Upper lobe of left lung (tissue), 6 donors: ENCODE measurements around the gene PEPD. TPM values are rescaled to one million over a fixed set of nuclear protein-coding genes. Genes with fewer than 3 reads are reported as not detected.

Experiments used
- ATAC-seq, 2 donors: fragments of 200-7000 bp; cut with Tn5 transposase; one replicate each; pipeline ENCODE4 v1.9.1; 2022; ENCODE audit warnings: mild to moderate bottlenecking in 2 of 2, moderate library complexity in 2 of 2; ENCODE audit not compliant: low FRiP score in 2 of 2
- DNase-seq, 2 donors: peaks; one replicate each; pipeline ENCODE4 v3.0.0-alpha.2; 2019 to 2020
- H3K27ac ChIP-seq, 4 donors: fragments of 200-600 bp; sonication (generic); one replicate each; pipeline ENCODE4 v1.5.1; 2016 to 2019
- H3K27me3 ChIP-seq, 4 donors: fragments of 200-600 bp; sonication (generic); one replicate each; pipeline ENCODE4 v1.5.1; 2017 to 2019
- H3K36me3 ChIP-seq, 4 donors: fragments of 200-600 bp; sonication (generic); one replicate each; pipeline ENCODE4 v1.5.1; 2016 to 2019
- H3K4me1 ChIP-seq, 4 donors: fragments of 200-600 bp; sonication (generic); one replicate each; pipeline ENCODE4 v1.5.1; 2018 to 2019
- H3K4me3 ChIP-seq, 4 donors: fragments of 200-600 bp; sonication (generic); one replicate each; pipeline ENCODE4 v1.5.1; 2017 to 2019; ENCODE audit warnings: mild to moderate bottlenecking in 2 of 4, moderate library complexity in 1 of 4
- H3K9me3 ChIP-seq, 4 donors: fragments of 200-600 bp; sonication (generic); one replicate each; pipeline ENCODE4 v1.5.1; 2018 to 2019
- EP300 ChIP-seq, 4 donors: sonication (generic); formaldehyde crosslinking; IDR thresholded peaks; one replicate each; pipeline ENCODE4 v1.5.1; 2017; ENCODE audit warnings: antibody characterized with exemption in 4 of 4, control low read depth in 2 of 4
- POLR2A ChIP-seq, 4 donors: fragments of 450-650 bp; IDR thresholded peaks; one replicate each; pipeline ENCODE4 v1.5.1; 2016 to 2017; ENCODE audit warnings: antibody characterized with exemption in 4 of 4, mild to moderate bottlenecking in 2 of 4
- POLR2AphosphoS5 ChIP-seq, 2 donors: sonication (generic); formaldehyde crosslinking; IDR thresholded peaks; one replicate each; pipeline ENCODE4 v1.5.1; 2017; ENCODE audit warnings: antibody characterized with exemption in 2 of 2
- WGBS, 2 donors: methylation state at CpG; one replicate each; pipeline ENCODE4 v1.1.5; 2017 to 2018; 5-methylcytosine and 5-hydroxymethylcytosine counted together
- total RNA-seq, 6 donors: library from RNA; depleted of rRNA in 4 of 6; stranded (reverse); fragments of >200 nt in 4 of 6; gene quantifications; one replicate each; pipeline versions ENCODE4 v1.1.0 to v1.2.1, GENCODE V29; 2016 to 2021
- TF ChIP-seq, protein P1 (sequence below), 6 experiments: fragments of 450-650 bp in 4 of 6; fragments of 200-600 bp in 2 of 6; sonication (generic) in 2 of 6; IDR thresholded peaks; one replicate each; pipeline ENCODE4 v1.5.1; 2016 to 2019; ENCODE audit warnings: antibody characterized with exemption in 6 of 6
- donor health status: DM: no; HTN: no; CAD: no; lungs with moderate emphysema.
- donor health status: DM: no; HTN: yes; CAD: no; lungs with severe emphysema.

The PEPD gene
- total RNA-seq, 6 donors from 2014 or later: 30.4 to 106 (median 80.6) TPM

DNA sequence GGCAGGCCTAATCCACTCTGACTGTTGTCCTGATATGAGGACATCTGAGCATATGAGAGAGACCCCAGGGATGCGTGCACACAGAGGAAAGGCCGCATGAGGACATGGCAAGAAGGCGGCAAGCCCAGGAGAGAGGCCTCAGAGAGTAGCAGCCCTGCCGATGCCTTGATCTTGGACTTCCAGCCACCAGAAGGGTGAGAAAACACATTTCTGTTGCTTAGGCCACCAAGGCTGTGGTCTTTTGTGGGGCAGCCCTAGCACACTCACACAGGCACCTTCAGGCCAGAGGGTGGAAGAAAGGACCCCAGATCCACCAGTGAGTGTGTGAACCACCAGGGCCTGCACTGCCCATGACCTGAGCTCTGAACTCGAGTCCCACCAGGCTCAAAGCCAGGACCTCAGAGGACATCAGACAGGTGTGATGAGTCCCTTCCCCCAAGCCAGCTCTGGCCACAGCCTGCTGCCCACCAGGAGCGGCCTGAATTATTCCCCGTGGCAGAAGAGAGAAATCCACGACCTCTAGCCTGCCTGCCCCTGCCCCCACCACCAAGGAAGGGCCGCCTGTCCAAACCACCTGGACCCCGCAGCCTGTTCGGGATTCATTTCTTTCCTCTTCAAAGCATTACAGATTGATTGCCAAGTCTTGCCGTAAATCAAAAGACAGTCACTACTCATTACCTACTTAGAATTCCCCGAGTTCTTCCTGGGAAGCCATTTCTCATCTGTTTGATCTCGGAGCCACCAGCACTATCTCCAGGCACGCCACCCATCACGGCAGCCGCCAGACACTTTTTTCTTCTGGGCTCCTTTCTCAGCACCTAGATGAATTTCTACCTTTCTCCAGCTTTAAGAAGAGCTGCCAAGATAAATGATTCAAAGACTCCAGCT, 75.9 kb downstream of the PEPD start:
- Histone ChIP-seq H3K9me3 (no peaks in the 10 kb centered on the region), H3K4me3 (no peak overlapping the region), H3K27me3 (no peaks in the 10 kb centered on the region), H3K27ac (no peak overlapping the region), H3K36me3 (peaks cover 0 to 16% (median 0%) of the 10 kb centered on the region in 4 donors), H3K4me1 (no peaks in the 10 kb centered on the region)
- ATAC-seq (no peak), DNase-seq (no peak)
- TF ChIP-seq, protein P1, sequence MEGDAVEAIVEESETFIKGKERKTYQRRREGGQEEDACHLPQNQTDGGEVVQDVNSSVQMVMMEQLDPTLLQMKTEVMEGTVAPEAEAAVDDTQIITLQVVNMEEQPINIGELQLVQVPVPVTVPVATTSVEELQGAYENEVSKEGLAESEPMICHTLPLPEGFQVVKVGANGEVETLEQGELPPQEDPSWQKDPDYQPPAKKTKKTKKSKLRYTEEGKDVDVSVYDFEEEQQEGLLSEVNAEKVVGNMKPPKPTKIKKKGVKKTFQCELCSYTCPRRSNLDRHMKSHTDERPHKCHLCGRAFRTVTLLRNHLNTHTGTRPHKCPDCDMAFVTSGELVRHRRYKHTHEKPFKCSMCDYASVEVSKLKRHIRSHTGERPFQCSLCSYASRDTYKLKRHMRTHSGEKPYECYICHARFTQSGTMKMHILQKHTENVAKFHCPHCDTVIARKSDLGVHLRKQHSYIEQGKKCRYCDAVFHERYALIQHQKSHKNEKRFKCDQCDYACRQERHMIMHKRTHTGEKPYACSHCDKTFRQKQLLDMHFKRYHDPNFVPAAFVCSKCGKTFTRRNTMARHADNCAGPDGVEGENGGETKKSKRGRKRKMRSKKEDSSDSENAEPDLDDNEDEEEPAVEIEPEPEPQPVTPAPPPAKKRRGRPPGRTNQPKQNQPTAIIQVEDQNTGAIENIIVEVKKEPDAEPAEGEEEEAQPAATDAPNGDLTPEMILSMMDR (IDR thresholded peaks at IDR 0.05): no peak
- TF ChIP-seq EP300 (IDR thresholded peaks at IDR 0.05) (no peak), POLR2A (IDR thresholded peaks at IDR 0.05) (no peak), POLR2AphosphoS5 (IDR thresholded peaks at IDR 0.05) (no peak)
- 87 to 95% methylated on average over 17 of the region's 17 CpGs for WGBS, 2 donors

- H3K9me3 ChIP-seq: no peaks in the 10 kb centered on the region
- no peaks in the 10 kb centered on the region for H3K27me3 ChIP-seq
- peaks cover 0 to 15% (median 0%) of the 10 kb centered on the region in 4 donors for H3K36me3 ChIP-seq
- TF ChIP-seq POLR2AphosphoS5 (IDR thresholded peaks at IDR 0.05) (no peak), EP300 (IDR thresholded peaks at IDR 0.05) (no peak), POLR2A (IDR thresholded peaks at IDR 0.05) (no peak)
- TF ChIP-seq, protein P1 (IDR thresholded peaks at IDR 0.05): no peak
- DNase-seq: no peak
- H3K27ac ChIP-seq: no peak overlapping the region
- WGBS, 2 donors: 93 to 94% methylated on average over 11 to 12 of the region's 12 CpGs
- no peak overlapping the region for H3K4me3 ChIP-seq
- ATAC-seq: no peak
- no peaks in the 10 kb centered on the region for H3K4me1 ChIP-seq
Observed at GRCh38 chr19:33444562-33445441, 76.8 kb downstream of the PEPD start.

- 93 to 95% methylated on average over 30 to 32 of the region's 32 CpGs for WGBS, 2 donors
- ATAC-seq (no peak), DNase-seq (no peak)
- Histone ChIP-seq H3K4me3 (no peak overlapping the region), H3K9me3 (no peaks in the 10 kb centered on the region), H3K36me3 (peaks cover 0 to 9% (median 0%) of the 10 kb centered on the region in 4 donors), H3K27ac (no peak overlapping the region), H3K27me3 (no peaks in the 10 kb centered on the region), H3K4me1 (no peaks in the 10 kb centered on the region)
- TF ChIP-seq, protein P1 (IDR thresholded peaks at IDR 0.05): no peak
- no peak for TF ChIP-seq POLR2A (IDR thresholded peaks at IDR 0.05)
- TF ChIP-seq POLR2AphosphoS5 (IDR thresholded peaks at IDR 0.05): no peak
Observed at GRCh38 chr19:33443638-33444561, 77.7 kb downstream of the PEPD start.

GRCh38 chr19:33442706-33443105, 78.9 kb downstream of the PEPD start:
- Histone ChIP-seq H3K9me3 (no peaks in the 10 kb centered on the region), H3K4me3 (no peak overlapping the region), H3K27ac (no peak overlapping the region), H3K4me1 (no peaks in the 10 kb centered on the region), H3K27me3 (no peaks in the 10 kb centered on the region), H3K36me3 (peaks cover 0 to 7% (median 0%) of the 10 kb centered on the region in 4 donors)
- TF ChIP-seq POLR2AphosphoS5 (IDR thresholded peaks at IDR 0.05) (no peak), POLR2A (IDR thresholded peaks at IDR 0.05) (no peak)
- DNase-seq: no peak
- WGBS, 2 donors: 96 to 97% methylated on average over 9 of the region's 9 CpGs
- ATAC-seq: no peak
